Psoas muscle (tissue), 8 donors: ENCODE measurements around the gene THPO. TPM values are rescaled to one million over a fixed set of nuclear protein-coding genes. Genes with fewer than 3 reads are reported as not detected.

ENCODE experiments used
- ATAC-seq, 4 donors: fragments of 200-7000 bp; cut with Tn5 transposase; one replicate each; pipeline ENCODE4 v1.9.1; 2020; ENCODE audit warnings: moderate library complexity in 3 of 4, mild to moderate bottlenecking in 2 of 4
- DNase-seq, 2 donors: peaks; one replicate each; pipeline ENCODE4 v3.0.0-alpha.2; 2020
- H3K27ac ChIP-seq: fragments of 200-600 bp; one replicate; pipeline ENCODE4 v1.8.0; 2022
- H3K27me3 ChIP-seq, 3 donors: fragments of 200-600 bp in 1 of 3; one replicate each; pipeline versions ENCODE4 v1.6.1 to v1.8.0; 2013 to 2022; ENCODE audit warnings: low read length in 2 of 3, mild to moderate bottlenecking in 2 of 3, moderate library complexity in 1 of 3; ENCODE audit not compliant: insufficient read depth in 3 of 3
- H3K36me3 ChIP-seq, 2 donors: fragments of 200-600 bp in 1 of 2; one replicate each; pipeline versions ENCODE4 v1.6.1 to v1.8.0; 2013 to 2022; ENCODE audit warnings: low read depth in 1 of 2, mild to moderate bottlenecking in 1 of 2, moderate library complexity in 1 of 2; ENCODE audit not compliant: insufficient read depth in 1 of 2
- H3K4me1 ChIP-seq: fragments of 200-600 bp; one replicate; pipeline ENCODE4 v1.8.0; 2022
- H3K4me3 ChIP-seq: fragments of 200-600 bp; one replicate; pipeline ENCODE4 v1.8.0; 2022; ENCODE audit warnings: mild to moderate bottlenecking
- H3K9me3 ChIP-seq: fragments of 200-600 bp; one replicate; pipeline ENCODE4 v1.8.0; 2022
- WGBS, 3 donors: extraction: QIAGEN DNeasy Blood & Tissue Kit; methylation state at CpG; one replicate each; pipeline versions ENCODE4 v1.1.6 to v1.1.7; 2013; 5-methylcytosine and 5-hydroxymethylcytosine counted together
- intact Hi-C, 2 donors: fragments of 100-400 bp; cut with DNase I; formaldehyde crosslinking; loops; one replicate each; pipeline versions ENCODE4 v1.11.0 to v1.14.2; 2022
- polyA plus RNA-seq, 3 donors: library from polyadenylated mRNA; stranded (reverse); fragments of 200-250 nt; gene quantifications; one replicate each; pipeline ENCODE4 v1.2.3, GENCODE V29; 2013
- total RNA-seq, 4 donors: library from RNA; stranded (reverse); fragmentation: NEBNext Ultra II Directional in 2 of 4; extraction: Animal tissue kit (Norgen Biotek cat#: 25700) in 2 of 4; gene quantifications; one replicate each; pipeline versions ENCODE4 v1.2.1 to v1.2.4, GENCODE V29; 2021 to 2023
- TF ChIP-seq, protein P1 (sequence below): fragments of 200-600 bp; IDR thresholded peaks from one replicate; pipeline ENCODE4 v1.8.0; 2022; ENCODE audit warnings: antibody characterized with exemption
- donor health status: healthy with polysubstance abuse.
- donor health status: DM: no; HTN: no; CAD: no; lungs with moderate emphysema.
- donor health status: Bipolar disorder and iron deficiency.
- donor health status: healthy.
- donor health status: DM: yes; HTN: yes; CAD: no.
- donor health status: DM: no; HTN: no; CAD: no.
- donor health status: DM: no; HTN: no; CAD: no.
- donor health status: DM: yes; HTN: yes; CAD: no.

THPO gene
- total and polyA plus RNA-seq, 7 donors, result 0.49 to 3.0 (median 0.92) TPM

DNA sequence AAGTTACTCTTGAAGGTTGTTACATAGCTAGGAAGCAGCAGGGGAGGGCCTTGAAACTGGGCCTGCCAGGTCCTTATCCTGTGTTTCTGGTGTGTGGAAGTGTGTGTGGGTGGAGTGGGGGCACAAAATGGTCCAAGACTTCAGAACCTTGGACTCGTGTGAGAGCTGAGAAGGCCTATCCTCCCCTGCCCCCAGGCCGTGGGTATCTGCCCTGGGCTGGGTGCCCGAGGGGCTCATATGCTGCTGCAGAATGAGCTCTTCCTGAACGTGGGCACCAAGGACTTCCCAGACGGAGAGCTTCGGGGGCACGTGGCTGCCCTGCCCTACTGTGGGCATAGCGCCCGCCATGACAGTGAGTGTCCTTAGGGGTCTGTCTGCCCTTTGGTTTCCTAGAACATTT is 6.3 kb upstream of the THPO start:
- TF ChIP-seq, protein P1, sequence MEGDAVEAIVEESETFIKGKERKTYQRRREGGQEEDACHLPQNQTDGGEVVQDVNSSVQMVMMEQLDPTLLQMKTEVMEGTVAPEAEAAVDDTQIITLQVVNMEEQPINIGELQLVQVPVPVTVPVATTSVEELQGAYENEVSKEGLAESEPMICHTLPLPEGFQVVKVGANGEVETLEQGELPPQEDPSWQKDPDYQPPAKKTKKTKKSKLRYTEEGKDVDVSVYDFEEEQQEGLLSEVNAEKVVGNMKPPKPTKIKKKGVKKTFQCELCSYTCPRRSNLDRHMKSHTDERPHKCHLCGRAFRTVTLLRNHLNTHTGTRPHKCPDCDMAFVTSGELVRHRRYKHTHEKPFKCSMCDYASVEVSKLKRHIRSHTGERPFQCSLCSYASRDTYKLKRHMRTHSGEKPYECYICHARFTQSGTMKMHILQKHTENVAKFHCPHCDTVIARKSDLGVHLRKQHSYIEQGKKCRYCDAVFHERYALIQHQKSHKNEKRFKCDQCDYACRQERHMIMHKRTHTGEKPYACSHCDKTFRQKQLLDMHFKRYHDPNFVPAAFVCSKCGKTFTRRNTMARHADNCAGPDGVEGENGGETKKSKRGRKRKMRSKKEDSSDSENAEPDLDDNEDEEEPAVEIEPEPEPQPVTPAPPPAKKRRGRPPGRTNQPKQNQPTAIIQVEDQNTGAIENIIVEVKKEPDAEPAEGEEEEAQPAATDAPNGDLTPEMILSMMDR, result no peak
- Histone ChIP-seq H3K27me3 (peaks cover 0 to 14% (median 0%) of the 10 kb centered on the region in 3 donors), H3K4me3 (no peak overlapping the region), H3K4me1 (peaks cover 7% of the 10 kb centered on the region), H3K9me3 (no peaks in the 10 kb centered on the region), H3K27ac (no peak overlapping the region), H3K36me3 (peaks cover 0 to 21% of the 10 kb centered on the region in 2 donors)
- ATAC-seq (no peak), DNase-seq (no peak)
- 80 to 84% (median 83%) methylated on average over 9 of the region's 9 CpGs for WGBS, 3 donors
- intact Hi-C loops, result loop anchor here in 1 of 2 donors (5.0 kb wide), 1 partner anchor 403 kb away; no protein-coding TSS in a partner anchor

DNA sequence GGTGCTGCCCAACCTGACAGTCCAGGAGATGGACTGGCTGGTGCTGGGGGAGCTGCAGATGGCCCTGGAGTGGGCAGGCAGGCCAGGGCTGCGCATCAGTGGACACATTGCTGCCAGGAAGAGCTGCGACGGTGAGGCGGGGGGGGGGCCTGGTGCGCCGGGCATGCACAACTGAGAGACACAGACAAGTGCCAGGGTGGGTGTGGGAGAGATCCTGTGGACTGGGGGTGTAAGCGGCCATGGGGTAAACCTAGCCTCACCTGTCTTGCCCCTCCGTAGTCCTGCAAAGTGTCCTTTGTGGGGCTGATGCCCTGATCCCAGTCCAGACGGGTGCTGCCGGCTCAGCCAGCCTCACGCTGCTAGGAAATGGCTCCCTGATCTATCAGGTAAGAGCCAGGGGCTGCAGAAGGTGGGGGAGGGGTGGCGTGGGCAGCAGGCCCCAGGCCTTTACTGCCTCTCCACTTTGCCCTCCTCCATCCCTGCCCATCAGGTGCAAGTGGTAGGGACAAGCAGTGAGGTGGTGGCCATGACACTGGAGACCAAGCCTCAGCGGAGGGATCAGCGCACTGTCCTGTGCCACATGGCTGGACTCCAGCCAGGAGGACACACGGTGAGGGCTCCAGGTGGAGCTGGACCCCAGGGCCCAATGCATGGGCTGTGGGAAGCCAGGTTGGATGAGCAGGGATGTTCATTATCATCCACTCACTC is 5.2 kb upstream of the THPO start:
- H3K4me1 ChIP-seq, result peaks cover 7% of the 10 kb centered on the region
- WGBS, 3 donors, result 87 to 92% (median 87%) methylated on average over 15 of the region's 15 CpGs
- TF ChIP-seq, protein P1, result no peak
- no peak overlapping the region for H3K4me3 ChIP-seq
- H3K9me3 ChIP-seq, result no peaks in the 10 kb centered on the region
- intact Hi-C loops, result loop anchor here in 1 of 2 donors (5.0 kb wide), 1 partner anchor 404 kb away; no protein-coding TSS in a partner anchor
- H3K27ac ChIP-seq, result no peak overlapping the region
- no peak for ATAC-seq
- no peak for DNase-seq
- H3K36me3 ChIP-seq, result peaks cover 0 to 18% of the 10 kb centered on the region in 2 donors
- peaks cover 0 to 22% (median 0%) of the 10 kb centered on the region in 3 donors for H3K27me3 ChIP-seq

DNA sequence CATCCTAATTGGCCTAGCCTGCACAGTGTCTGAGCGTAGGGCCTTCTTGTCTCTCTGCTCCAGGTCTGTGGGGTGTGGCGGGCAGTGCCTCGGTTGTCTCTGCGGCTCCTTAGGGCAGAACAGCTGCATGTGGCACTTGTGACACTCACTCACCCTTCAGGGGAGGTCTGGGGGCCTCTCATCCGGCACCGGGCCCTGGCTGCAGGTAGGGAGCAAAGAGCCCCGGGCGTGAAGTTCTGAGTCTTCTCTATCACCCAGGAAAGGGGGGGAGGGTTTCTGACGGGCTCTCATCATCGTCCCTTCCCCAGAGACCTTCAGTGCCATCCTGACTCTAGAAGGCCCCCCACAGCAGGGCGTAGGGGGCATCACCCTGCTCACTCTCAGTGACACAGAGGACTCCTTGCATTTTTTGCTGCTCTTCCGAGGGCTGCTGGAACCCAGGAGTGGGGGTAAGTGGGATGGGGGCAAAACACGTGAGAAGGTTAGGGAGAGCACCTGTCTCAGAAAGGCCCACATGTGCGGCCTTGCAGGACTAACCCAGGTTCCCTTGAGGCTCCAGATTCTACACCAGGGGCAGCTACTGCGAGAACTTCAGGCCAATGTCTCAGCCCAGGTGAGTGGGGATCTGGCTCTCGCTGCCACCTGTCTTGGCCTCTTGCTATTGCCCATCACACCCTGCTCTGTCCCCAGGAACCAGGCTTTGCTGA is 4.5 kb upstream of the THPO start:
- H3K27me3 ChIP-seq, result peaks cover 0 to 24% (median 0%) of the 10 kb centered on the region in 3 donors
- intact Hi-C loops, result loop anchor here in 1 of 2 donors (5.0 kb wide), 1 partner anchor 405 kb away; no protein-coding TSS in a partner anchor
- H3K9me3 ChIP-seq, result no peaks in the 10 kb centered on the region
- H3K4me1 ChIP-seq, result peaks cover 10% of the 10 kb centered on the region
- H3K36me3 ChIP-seq, result peaks cover 0 to 13% of the 10 kb centered on the region in 2 donors
- TF ChIP-seq, protein P1, result no peak
- DNase-seq (no peak), ATAC-seq (no peak)
- 88 to 92% (median 90%) methylated on average over 16 of the region's 16 CpGs for WGBS, 3 donors
- no peak overlapping the region for H3K27ac ChIP-seq
- no peak overlapping the region for H3K4me3 ChIP-seq

DNA sequence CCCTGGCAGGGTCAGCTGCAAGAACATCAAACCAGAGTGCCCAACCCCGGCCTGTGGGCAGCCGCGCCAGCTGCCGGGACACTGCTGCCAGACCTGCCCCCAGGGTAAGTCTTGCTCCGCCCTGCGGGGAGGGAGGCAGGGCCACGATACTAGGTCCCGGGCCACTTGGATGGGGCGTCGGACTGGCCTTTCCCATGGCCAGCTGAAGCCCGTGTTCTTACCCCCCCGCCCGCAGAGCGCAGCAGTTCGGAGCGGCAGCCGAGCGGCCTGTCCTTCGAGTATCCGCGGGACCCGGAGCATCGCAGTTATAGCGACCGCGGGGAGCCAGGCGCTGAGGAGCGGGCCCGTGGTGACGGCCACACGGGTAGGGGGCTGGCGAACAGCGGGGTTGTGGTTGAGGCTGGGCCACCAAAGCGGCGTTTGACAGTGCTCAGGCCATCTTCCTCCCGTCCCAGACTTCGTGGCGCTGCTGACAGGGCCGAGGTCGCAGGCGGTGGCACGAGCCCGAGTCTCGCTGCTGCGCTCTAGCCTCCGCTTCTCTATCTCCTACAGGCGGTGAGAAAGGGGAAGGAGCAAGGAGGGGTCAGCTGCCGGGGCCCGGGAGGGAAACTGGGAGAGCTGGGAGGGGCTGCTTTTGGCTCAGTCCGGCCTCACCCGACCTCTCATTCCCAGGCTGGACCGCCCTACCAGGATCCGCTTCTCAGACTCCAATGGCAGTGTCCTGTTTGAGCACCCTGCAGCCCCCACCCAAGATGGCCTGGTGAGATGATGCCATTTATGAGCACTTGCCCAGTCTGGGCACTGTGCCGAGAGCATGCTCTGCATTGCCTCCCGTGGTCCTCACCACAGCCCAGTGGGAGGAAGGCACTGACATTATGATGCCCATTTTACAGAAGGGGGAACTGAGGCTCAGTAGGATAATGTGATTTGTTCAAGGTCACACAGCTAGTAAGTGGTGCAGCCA is 3.5 kb upstream of the THPO start:
- H3K27me3 ChIP-seq, result peaks cover 0 to 32% (median 0%) of the 10 kb centered on the region in 3 donors
- ATAC-seq (no peak), DNase-seq (peak in 1 of 2 donors; percentile 55)
- no peaks in the 10 kb centered on the region for H3K9me3 ChIP-seq
- TF ChIP-seq, protein P1, result no peak
- H3K27ac ChIP-seq, result no peak overlapping the region
- peaks cover 0 to 10% of the 10 kb centered on the region in 2 donors for H3K36me3 ChIP-seq
- H3K4me1 ChIP-seq, result peaks cover 10% of the 10 kb centered on the region
- 34 to 49% (median 37%) methylated on average over 52 to 55 of the region's 55 CpGs for WGBS, 3 donors
- H3K4me3 ChIP-seq, result peak overlapping the region; percentile 72
- intact Hi-C loops, result loop anchor here in 1 of 2 donors (5.0 kb wide), 1 partner anchor 406 kb away; no protein-coding TSS in a partner anchor
